CD8-positive, alpha-beta memory T cell (primary cell): ENCODE measurements around the gene METAP1. TPM values are rescaled to one million over a fixed set of nuclear protein-coding genes. Genes with fewer than 3 reads are reported as not detected.
"Not testable (repeated sequence)": the region's sequence is repeated elsewhere in the genome, so short reads cannot be mapped to it uniquely, and the experiment has no call there.

Experiments used
- CTCF ChIA-PET: fragments of 350-600 bp; sonication (Branson Sonifier 250); formaldehyde crosslinking; loops from one replicate; lab custom pipeline; 2021; ENCODE audit warnings: antibody characterized with exemption; lab: Charles Lee
- POLR2A ChIA-PET: fragments of 350-600 bp; sonication (Branson Sonifier 250); formaldehyde crosslinking; loops from one replicate; lab custom pipeline; 2021; ENCODE audit warnings: antibody characterized with exemption; lab: Charles Lee
- DNase-seq, 5 donors: peaks; one replicate each; pipeline versions ENCODE4 v3.0.0 to v3.0.0-alpha.2; 2020 to 2022; ENCODE audit warnings: mixed read lengths in 1 of 5
- H3K27ac ChIP-seq: one replicate; pipeline ENCODE4 v1.7.0; 2013; ENCODE audit warnings: low read depth, mild to moderate bottlenecking, low read length, moderate library complexity
- H3K27me3 ChIP-seq: 2 replicates; pipeline ENCODE4 v1.7.0; 2013; ENCODE audit warnings: low read length, mild to moderate bottlenecking; ENCODE audit not compliant: insufficient read depth, poor library complexity, severe bottlenecking
- H3K36me3 ChIP-seq: 2 replicates; pipeline ENCODE4 v1.7.0; 2013; ENCODE audit warnings: mild to moderate bottlenecking, low read length, moderate library complexity; ENCODE audit not compliant: insufficient read depth
- H3K4me1 ChIP-seq: 2 replicates; pipeline ENCODE4 v1.7.0; 2013; ENCODE audit warnings: mild to moderate bottlenecking, low read length, moderate library complexity; ENCODE audit not compliant: insufficient read depth
- H3K4me3 ChIP-seq: 2 replicates; pipeline ENCODE4 v1.7.0; 2013; ENCODE audit warnings: mild to moderate bottlenecking, low read length
- H3K9me3 ChIP-seq: 2 replicates; pipeline ENCODE4 v1.7.0; 2013; ENCODE audit warnings: mild to moderate bottlenecking, low read length
- H3K27ac Mint-ChIP-seq, 8 donors: one replicate each; pipeline ENCODE4 v1.8.0; 2020 to 2021; ENCODE audit warnings: mixed read lengths in 8 of 8, mild to moderate bottlenecking in 6 of 8, inconsistent platforms in 3 of 8, moderate library complexity in 3 of 8
- H3K27me3 Mint-ChIP-seq, 2 donors: one replicate each; pipeline ENCODE4 v1.8.0; 2020 to 2021; ENCODE audit warnings: mixed read lengths in 2 of 2, mild to moderate bottlenecking in 1 of 2, moderate library complexity in 1 of 2
- H3K36me3 Mint-ChIP-seq, 3 donors: one replicate each; pipeline ENCODE4 v1.8.0; 2020 to 2021; ENCODE audit warnings: mixed read lengths in 3 of 3, inconsistent platforms in 1 of 3, mild to moderate bottlenecking in 1 of 3
- H3K4me1 Mint-ChIP-seq, 3 donors: one replicate each; pipeline ENCODE4 v1.8.0; 2020 to 2021; ENCODE audit warnings: mixed read lengths in 3 of 3, inconsistent platforms in 1 of 3, mild to moderate bottlenecking in 1 of 3
- H3K4me3 Mint-ChIP-seq, 7 donors: one replicate each; pipeline ENCODE4 v1.8.0; 2020 to 2021; ENCODE audit warnings: mixed read lengths in 7 of 7, mild to moderate bottlenecking in 6 of 7, moderate library complexity in 4 of 7, inconsistent platforms in 2 of 7
- H3K9me3 Mint-ChIP-seq, 5 donors: one replicate each; pipeline ENCODE4 v1.8.0; 2020 to 2022; ENCODE audit warnings: mixed read lengths in 5 of 5, mild to moderate bottlenecking in 3 of 5, moderate library complexity in 2 of 5, inconsistent platforms in 1 of 5
- polyA plus RNA-seq: library from polyadenylated mRNA; unstranded; fragments of 300-500 nt; fragmentation: Illumina TruSeq; gene quantifications from one replicate; pipeline ENCODE4 v1.2.3, GENCODE V29; 2021
- total RNA-seq, 2 experiments: library from RNA; stranded (reverse); gene quantifications; one replicate each; pipeline ENCODE4 v1.2.3, GENCODE V29; 2021

METAP1 gene
- total and polyA plus RNA-seq, 3 experiments from 2014 or later, result 30.4 to 58.5 (median 56.6) TPM

DNA sequence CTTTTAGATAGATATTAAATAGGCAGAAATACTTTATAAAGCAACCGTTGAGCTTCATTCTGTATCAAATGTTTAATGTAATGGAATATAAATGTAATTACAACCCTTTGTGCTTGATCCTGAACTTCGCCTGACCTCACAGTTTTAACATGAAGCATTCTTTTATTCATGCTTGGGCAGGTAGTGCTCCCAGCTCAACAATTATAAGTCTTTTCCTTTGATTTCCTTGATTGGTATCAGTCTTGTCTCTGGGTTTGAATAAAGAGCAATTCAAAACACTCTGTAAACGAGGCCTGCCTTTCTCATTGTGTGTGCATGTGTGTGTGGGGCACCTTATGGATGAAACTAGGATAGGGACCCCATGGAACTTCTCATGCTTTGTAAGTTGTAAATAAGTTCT is 6.8 kb downstream of the METAP1 start:
- H3K9me3 Mint-ChIP-seq, result no peaks in the 10 kb centered on the region
- DNase-seq, result no peak
- H3K4me3 ChIP-seq, result no peak overlapping the region
- H3K9me3 ChIP-seq, result no peaks in the 10 kb centered on the region
- H3K36me3 Mint-ChIP-seq, result peaks cover 0 to 6% (median 4%) of the 10 kb centered on the region in 3 donors
- no peaks in the 10 kb centered on the region for H3K27me3 ChIP-seq
- peaks cover 11% of the 10 kb centered on the region for H3K4me1 ChIP-seq
- peak overlapping the region in 3 of 8 donors; percentile 24 to 78 (median 74) for H3K27ac Mint-ChIP-seq
- ChIA-PET CTCF (interaction anchor here (0.8 to 1.6 kb wide), 2 partner anchors 12 to 54 kb away, joined by 3 to 4 read pairs; no protein-coding TSS in a partner anchor), POLR2A (no interaction called here)
- H3K27me3 Mint-ChIP-seq, result peaks cover 0 to 1% of the 10 kb centered on the region in 2 donors
- peaks cover 60 to 91% (median 89%) of the 10 kb centered on the region in 3 donors for H3K4me1 Mint-ChIP-seq
- H3K4me3 Mint-ChIP-seq, result peak overlapping the region in 1 of 7 donors; percentile 38
- no peaks in the 10 kb centered on the region for H3K36me3 ChIP-seq
- H3K27ac ChIP-seq, result no peak overlapping the region

DNA sequence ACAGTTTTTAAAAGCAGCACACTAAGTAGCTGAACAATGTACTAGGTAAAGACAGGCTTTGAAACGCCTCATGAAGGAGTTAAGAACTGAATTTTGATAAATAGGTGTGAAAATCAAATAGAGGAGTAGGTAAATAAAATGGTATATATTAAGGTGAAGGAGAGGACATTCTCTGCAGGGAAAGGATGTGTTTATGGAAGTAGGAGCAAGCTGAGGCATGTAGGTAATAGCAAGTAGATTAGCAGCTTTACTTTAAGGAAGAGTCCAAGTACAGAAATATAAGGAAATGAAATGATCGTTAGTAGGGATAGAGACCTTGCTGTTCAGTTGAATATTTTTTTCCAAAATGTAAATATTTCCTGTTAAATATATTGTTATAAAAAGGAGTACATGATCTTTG is 12.5 kb downstream of the METAP1 start:
- no peaks in the 10 kb centered on the region for H3K27me3 Mint-ChIP-seq
- POLR2A ChIA-PET, result no interaction called here
- no peaks in the 10 kb centered on the region for H3K36me3 ChIP-seq
- H3K36me3 Mint-ChIP-seq, result peaks cover 7 to 26% (median 18%) of the 10 kb centered on the region in 3 donors
- no peak for DNase-seq
- H3K27ac Mint-ChIP-seq, result peak overlapping the region in 1 of 8 donors; percentile 8
- no peak overlapping the region for H3K4me3 ChIP-seq
- CTCF ChIA-PET, result interaction anchor here (1.2 to 3.5 kb wide), 2 partner anchors 9 to 13 kb away, joined by 3 to 18 read pairs; partner anchors contain the start of gene METAP1
- H3K4me1 Mint-ChIP-seq, result peaks cover 52 to 74% (median 71%) of the 10 kb centered on the region in 3 donors
- no peaks in the 10 kb centered on the region for H3K4me1 ChIP-seq
- no peak overlapping the region for H3K27ac ChIP-seq
- H3K9me3 ChIP-seq, result no peaks in the 10 kb centered on the region
- peaks cover 0 to 3% (median 0%) of the 10 kb centered on the region in 5 donors for H3K9me3 Mint-ChIP-seq
- no peaks in the 10 kb centered on the region for H3K27me3 ChIP-seq
- H3K4me3 Mint-ChIP-seq, result no peak overlapping the region

DNA sequence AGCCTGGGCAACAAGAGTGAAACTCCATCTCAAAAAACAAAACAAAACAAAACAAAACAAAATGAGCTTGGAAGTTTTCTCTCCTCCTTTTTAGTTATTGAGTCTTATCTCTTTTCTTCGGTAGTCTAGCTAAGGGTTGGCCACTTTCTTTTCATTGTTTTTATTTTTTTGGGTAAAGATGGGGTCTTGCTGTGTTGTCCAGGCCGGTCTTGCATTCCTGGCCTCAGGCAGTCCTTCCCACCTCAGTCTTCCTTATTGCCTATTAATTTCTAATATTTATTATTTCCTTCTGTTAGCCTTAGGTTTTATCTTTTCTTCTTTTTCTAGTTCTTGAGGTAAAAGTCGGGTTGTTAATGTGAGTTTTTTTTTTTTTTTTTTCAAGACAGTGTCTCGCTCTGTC is 16.4 kb downstream of the METAP1 start:
- CTCF ChIA-PET, result interaction anchor here (1.0 kb wide), 2 partner anchors 16 to 45 kb away, joined by 3 read pairs; partner anchors contain the start of gene METAP1
- no peak for DNase-seq
- POLR2A ChIA-PET, result no interaction called here
- Mint-ChIP-seq H3K4me3 (no peak overlapping the region), H3K4me1 (peaks cover 52 to 80% (median 72%) of the 10 kb centered on the region in 3 donors), H3K9me3 (peaks cover 0 to 3% (median 0%) of the 10 kb centered on the region in 5 donors), H3K27ac (no peak overlapping the region), H3K27me3 (no peaks in the 10 kb centered on the region), H3K36me3 (peaks cover 7 to 26% (median 18%) of the 10 kb centered on the region in 3 donors)
- Histone ChIP-seq H3K4me1 (no peaks in the 10 kb centered on the region), H3K36me3 (no peaks in the 10 kb centered on the region), H3K4me3 (no peak overlapping the region), H3K27me3 (no peaks in the 10 kb centered on the region), H3K9me3 (no peaks in the 10 kb centered on the region), H3K27ac (no peak overlapping the region)

DNA sequence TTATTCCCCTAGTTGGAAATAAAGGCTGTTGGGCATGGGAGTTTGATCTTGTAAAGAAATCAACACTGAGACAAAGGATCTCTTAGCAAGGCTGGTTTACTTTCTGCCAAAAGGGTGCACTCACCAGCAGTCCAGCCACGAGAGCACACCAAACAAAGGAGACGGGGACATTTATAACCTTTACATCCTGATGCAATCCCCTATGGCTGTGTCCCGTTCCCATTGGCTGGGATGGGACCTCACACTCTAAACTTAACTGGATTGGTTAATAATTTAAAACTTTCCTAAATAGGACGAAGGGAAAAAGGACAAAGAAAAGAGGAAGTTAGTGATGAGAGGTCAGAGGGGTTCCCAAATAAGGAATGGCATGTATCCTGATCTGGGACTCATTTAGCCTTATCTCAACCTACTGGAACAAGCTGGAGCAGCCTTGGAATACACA is 17.9 kb downstream of the METAP1 start:
- H3K4me1 ChIP-seq, result no peaks in the 10 kb centered on the region
- H3K27ac ChIP-seq, result no peak overlapping the region
- no peaks in the 10 kb centered on the region for H3K9me3 ChIP-seq
- no peak overlapping the region for H3K4me3 Mint-ChIP-seq
- no peaks in the 10 kb centered on the region for H3K27me3 Mint-ChIP-seq
- no peak for DNase-seq
- no peaks in the 10 kb centered on the region for H3K36me3 ChIP-seq
- POLR2A ChIA-PET, result no interaction called here
- H3K4me3 ChIP-seq, result no peak overlapping the region
- H3K36me3 Mint-ChIP-seq, result peaks cover 7 to 19% (median 18%) of the 10 kb centered on the region in 3 donors
- CTCF ChIA-PET, result interaction anchor here (1.8 kb wide), 1 partner anchor 11 kb away, joined by 3 read pairs; no protein-coding TSS in a partner anchor
- H3K4me1 Mint-ChIP-seq, result peaks cover 46 to 80% (median 72%) of the 10 kb centered on the region in 3 donors
- H3K9me3 Mint-ChIP-seq, result peaks cover 0 to 3% (median 0%) of the 10 kb centered on the region in 5 donors
- H3K27me3 ChIP-seq, result no peaks in the 10 kb centered on the region
- H3K27ac Mint-ChIP-seq, result peak overlapping the region in 2 of 8 donors; percentile 10 to 42

DNA sequence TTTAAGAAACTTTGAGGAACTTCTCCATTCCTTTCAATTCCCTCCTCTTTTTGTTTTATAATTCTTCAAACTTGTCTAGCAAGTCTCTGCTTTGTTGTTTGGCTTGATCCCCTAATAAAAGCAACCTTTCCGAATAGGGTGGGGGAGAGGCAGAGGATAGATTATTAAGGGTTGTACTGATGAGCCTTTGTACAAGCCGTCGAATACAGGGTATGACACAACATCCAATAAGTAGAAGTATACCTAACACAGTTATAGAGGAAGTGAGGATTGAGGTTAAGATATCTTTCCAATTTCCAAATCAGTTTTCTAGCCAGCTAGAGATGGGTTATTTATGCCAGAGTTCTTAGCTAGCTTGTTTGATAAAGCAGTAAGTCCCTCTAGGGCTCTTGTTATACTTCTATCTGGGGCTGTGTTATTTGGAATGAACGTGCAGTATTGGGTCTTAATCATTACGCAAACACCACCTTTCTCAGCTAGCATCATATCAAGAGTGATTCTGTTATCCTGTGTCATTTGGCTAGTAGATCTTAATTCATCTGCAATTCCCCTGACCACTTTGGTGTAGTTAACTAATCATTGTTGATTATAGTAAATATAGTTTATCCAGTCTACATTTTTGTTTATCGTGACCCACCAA is 18.5 kb downstream of the METAP1 start:
- Histone ChIP-seq H3K4me3 (no peak overlapping the region), H3K27ac (no peak overlapping the region), H3K4me1 (no peaks in the 10 kb centered on the region), H3K27me3 (no peaks in the 10 kb centered on the region), H3K9me3 (no peaks in the 10 kb centered on the region), H3K36me3 (peaks cover 2% of the 10 kb centered on the region)
- H3K27ac Mint-ChIP-seq, result peak overlapping the region in 1 of 8 donors; percentile 8
- CTCF ChIA-PET, result interaction anchor here (1.0 to 1.8 kb wide), 3 partner anchors 12 to 42 kb away, joined by 3 to 6 read pairs (median 5); partner anchors contain the start of gene METAP1
- POLR2A ChIA-PET, result no interaction called here
- H3K4me1 Mint-ChIP-seq, result peaks cover 46 to 77% (median 74%) of the 10 kb centered on the region in 3 donors
- no peak overlapping the region for H3K4me3 Mint-ChIP-seq
- H3K36me3 Mint-ChIP-seq, result peaks cover 7 to 20% (median 18%) of the 10 kb centered on the region in 3 donors
- H3K27me3 Mint-ChIP-seq, result no peaks in the 10 kb centered on the region
- DNase-seq, result no peak
- peaks cover 0 to 3% (median 0%) of the 10 kb centered on the region in 5 donors for H3K9me3 Mint-ChIP-seq

DNA sequence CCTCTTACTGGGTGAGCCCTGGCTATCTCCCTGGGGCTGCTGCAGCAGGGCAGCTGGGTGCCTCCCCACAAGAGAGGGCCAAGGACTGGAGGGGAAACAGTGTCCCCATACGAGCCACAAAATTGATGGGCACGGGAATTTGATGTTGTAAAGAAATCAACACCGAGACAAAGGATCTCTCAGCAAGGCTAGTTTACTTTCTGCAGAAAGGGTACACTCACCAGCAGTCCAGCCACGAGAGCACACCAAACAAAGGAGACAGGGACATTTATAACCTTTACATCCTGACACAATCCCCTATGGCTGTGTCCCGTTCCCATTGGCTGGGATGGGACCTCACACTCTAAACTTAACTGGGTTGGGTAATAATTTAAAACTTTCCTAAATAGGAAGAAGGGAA is 25.9 kb downstream of the METAP1 start:
- ChIA-PET CTCF (no interaction called here), POLR2A (no interaction called here)
- peaks cover 5% of the 10 kb centered on the region for H3K36me3 ChIP-seq
- H3K27me3 Mint-ChIP-seq, result no peaks in the 10 kb centered on the region
- peaks cover 47 to 84% (median 78%) of the 10 kb centered on the region in 3 donors for H3K4me1 Mint-ChIP-seq
- no peak overlapping the region for H3K27ac ChIP-seq
- H3K27ac Mint-ChIP-seq, result peak overlapping the region in 3 of 8 donors; percentile 9 to 42 (median 23)
- H3K4me3 ChIP-seq, result no peak overlapping the region
- H3K36me3 Mint-ChIP-seq, result peaks cover 19 to 22% (median 21%) of the 10 kb centered on the region in 3 donors
- H3K4me3 Mint-ChIP-seq, result no peak overlapping the region
- DNase-seq, result no peak
- peaks cover 7 to 12% (median 11%) of the 10 kb centered on the region in 5 donors for H3K9me3 Mint-ChIP-seq
- peaks cover 11% of the 10 kb centered on the region for H3K9me3 ChIP-seq
- peaks cover 7% of the 10 kb centered on the region for H3K4me1 ChIP-seq
- no peaks in the 10 kb centered on the region for H3K27me3 ChIP-seq

DNA sequence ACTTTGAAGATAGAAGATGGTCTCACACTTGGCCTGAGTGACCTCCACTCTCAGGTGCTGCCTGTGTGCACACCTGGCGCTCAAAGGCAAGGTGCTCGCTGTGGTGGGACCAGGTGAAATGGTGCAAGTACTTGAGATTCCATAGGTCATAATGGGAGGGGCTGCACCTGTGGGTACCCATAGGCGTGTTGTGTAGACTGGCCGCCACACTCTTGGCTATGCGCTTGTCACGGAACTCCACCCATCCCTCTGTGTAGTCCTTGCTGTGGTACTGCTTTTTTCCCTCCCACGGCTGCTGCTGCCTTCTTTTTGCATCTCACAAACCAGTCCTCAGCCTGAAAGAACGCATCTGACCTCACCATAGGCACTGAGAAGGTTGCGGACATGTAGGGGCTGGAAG is 27.0 kb downstream of the METAP1 start:
- Histone ChIP-seq H3K4me3 (no peak overlapping the region), H3K9me3 (peaks cover 11% of the 10 kb centered on the region), H3K36me3 (peaks cover 5% of the 10 kb centered on the region), H3K27me3 (no peaks in the 10 kb centered on the region), H3K27ac (no peak overlapping the region), H3K4me1 (peaks cover 7% of the 10 kb centered on the region)
- no peak overlapping the region for H3K27ac Mint-ChIP-seq
- peaks cover 19 to 22% (median 21%) of the 10 kb centered on the region in 3 donors for H3K36me3 Mint-ChIP-seq
- H3K4me1 Mint-ChIP-seq, result peaks cover 53 to 84% (median 79%) of the 10 kb centered on the region in 3 donors
- ChIA-PET POLR2A (no interaction called here), CTCF (no interaction called here)
- H3K4me3 Mint-ChIP-seq, result no peak overlapping the region
- no peak for DNase-seq
- H3K27me3 Mint-ChIP-seq, result no peaks in the 10 kb centered on the region
- peaks cover 7 to 12% (median 11%) of the 10 kb centered on the region in 5 donors for H3K9me3 Mint-ChIP-seq

DNA sequence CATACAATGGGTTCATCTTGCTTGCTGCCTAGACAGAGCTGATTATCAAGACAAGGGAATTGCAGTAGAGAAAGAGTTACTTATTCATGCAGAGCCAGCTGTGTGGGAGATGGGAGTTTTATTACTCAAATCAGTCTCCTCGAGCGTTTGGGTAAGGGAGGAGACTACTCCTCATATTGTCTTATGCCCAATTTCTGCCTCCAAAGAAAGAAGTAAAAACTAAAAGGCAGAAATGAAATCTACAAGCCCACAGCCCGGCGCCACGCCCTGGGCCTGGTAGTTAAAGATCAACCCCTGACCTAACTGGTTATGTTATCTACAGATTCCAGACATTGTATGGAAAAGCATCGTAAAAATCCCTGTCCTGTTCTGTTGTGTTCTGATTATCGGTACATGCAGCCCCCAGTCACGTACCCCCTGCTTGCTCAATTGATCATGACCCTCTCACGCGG is 28.3 kb downstream of the METAP1 start:
- Mint-ChIP-seq H3K4me3 (peak overlapping the region in 1 of 7 donors; percentile 33), H3K27ac (peak overlapping the region in 5 of 8 donors; percentile 1 to 79 (median 73)), H3K4me1 (peaks cover 58 to 81% (median 77%) of the 10 kb centered on the region in 3 donors), H3K9me3 (peaks cover 7 to 12% (median 11%) of the 10 kb centered on the region in 5 donors), H3K36me3 (peaks cover 19 to 22% (median 19%) of the 10 kb centered on the region in 3 donors)
- H3K36me3 ChIP-seq, H3K27me3 Mint-ChIP-seq, H3K27me3 ChIP-seq, H3K4me1 ChIP-seq, POLR2A ChIA-PET, DNase-seq, H3K4me3 ChIP-seq: not testable (repeated sequence)
- peak overlapping the region; percentile 43 for H3K27ac ChIP-seq
- CTCF ChIA-PET, result interaction anchor here (2.3 kb wide), 1 partner anchor 33 kb away, joined by 8 read pairs; no protein-coding TSS in a partner anchor
- H3K9me3 ChIP-seq, result peaks cover 11% of the 10 kb centered on the region
